Hepatocyte (in vitro differentiated cells): ENCODE data around the gene CLIC5.

Experiments used
- EZH2phosphoT487 ChIP-seq: fragments of 200-600 bp; sonication (generic); IDR thresholded peaks from one replicate; pipeline ENCODE4 v1.6.1; 2018; ENCODE audit warnings: antibody characterized with exemption, mild to moderate bottlenecking, low read depth, moderate library complexity; ENCODE audit not compliant: unreplicated experiment, severe bottlenecking
- TF ChIP-seq, protein P1 (sequence below): fragments of 200-600 bp; sonication (generic); IDR thresholded peaks from 2 replicates; pipeline ENCODE4 v1.5.1; 2016; ENCODE audit warnings: antibody characterized with exemption, mild to moderate bottlenecking; ENCODE audit not compliant: poor library complexity

DNA sequence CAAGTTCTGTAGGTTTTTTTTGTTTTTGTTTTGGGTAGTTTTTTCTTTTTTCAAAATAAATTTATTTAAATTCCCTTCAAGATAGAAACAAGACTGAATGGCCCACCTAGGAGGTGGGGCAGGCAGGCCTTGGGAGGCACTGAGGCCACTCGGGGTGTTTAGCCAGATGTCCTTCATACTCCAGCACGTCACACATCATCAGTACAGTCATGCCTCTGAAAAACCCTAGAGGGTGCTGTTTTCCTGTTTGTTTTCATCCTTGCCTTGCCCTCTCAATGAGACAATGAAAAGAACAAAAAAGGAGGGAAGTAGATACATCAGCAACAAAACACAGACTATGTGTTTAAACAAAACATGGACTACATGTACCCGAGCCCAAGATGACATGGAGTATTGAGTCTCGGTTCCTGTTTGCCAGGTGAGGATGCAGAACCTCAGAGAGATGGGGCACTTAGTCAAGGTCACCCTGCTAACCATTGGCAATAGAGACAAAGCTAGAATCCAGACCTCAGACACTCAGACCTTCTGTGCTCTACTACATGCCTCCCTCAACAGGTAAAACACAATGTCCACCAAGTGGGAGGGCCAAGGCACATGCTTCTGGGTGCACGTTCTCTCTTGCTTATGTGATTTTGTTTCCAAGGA, 26.8 kb upstream of the CLIC5 start:
- TF ChIP-seq, protein P1, sequence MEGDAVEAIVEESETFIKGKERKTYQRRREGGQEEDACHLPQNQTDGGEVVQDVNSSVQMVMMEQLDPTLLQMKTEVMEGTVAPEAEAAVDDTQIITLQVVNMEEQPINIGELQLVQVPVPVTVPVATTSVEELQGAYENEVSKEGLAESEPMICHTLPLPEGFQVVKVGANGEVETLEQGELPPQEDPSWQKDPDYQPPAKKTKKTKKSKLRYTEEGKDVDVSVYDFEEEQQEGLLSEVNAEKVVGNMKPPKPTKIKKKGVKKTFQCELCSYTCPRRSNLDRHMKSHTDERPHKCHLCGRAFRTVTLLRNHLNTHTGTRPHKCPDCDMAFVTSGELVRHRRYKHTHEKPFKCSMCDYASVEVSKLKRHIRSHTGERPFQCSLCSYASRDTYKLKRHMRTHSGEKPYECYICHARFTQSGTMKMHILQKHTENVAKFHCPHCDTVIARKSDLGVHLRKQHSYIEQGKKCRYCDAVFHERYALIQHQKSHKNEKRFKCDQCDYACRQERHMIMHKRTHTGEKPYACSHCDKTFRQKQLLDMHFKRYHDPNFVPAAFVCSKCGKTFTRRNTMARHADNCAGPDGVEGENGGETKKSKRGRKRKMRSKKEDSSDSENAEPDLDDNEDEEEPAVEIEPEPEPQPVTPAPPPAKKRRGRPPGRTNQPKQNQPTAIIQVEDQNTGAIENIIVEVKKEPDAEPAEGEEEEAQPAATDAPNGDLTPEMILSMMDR = peak; percentile 49
- TF ChIP-seq EZH2phosphoT487 = no peak
